Osteocyte (in vitro differentiated cells): ENCODE measurements around the gene ADAMTSL2. TPM values are rescaled to one million over a fixed set of nuclear protein-coding genes. Genes with fewer than 3 reads are reported as not detected.
A peak's percentile ranks its signal among the peaks of the same experiment; 100 is the strongest.

Experiments used
- DNase-seq: peaks from one replicate; pipeline ENCODE4 v3.0.0; 2021; ENCODE audit warnings: mixed read lengths; ENCODE audit not compliant: unreplicated experiment; ENCODE audit errors: extremely low spot score
- H3K27ac Mint-ChIP-seq: one replicate; pipeline ENCODE4 v1.8.0; 2021; ENCODE audit warnings: mild to moderate bottlenecking, mixed read lengths; ENCODE audit not compliant: unreplicated experiment
- H3K27me3 Mint-ChIP-seq: one replicate; pipeline ENCODE4 v1.8.0; 2021; ENCODE audit warnings: mixed read lengths; ENCODE audit not compliant: unreplicated experiment
- H3K36me3 Mint-ChIP-seq: one replicate; pipeline ENCODE4 v1.8.0; 2021; ENCODE audit warnings: mixed read lengths; ENCODE audit not compliant: unreplicated experiment
- H3K4me1 Mint-ChIP-seq: one replicate; pipeline ENCODE4 v1.8.0; 2021; ENCODE audit warnings: mixed read lengths; ENCODE audit not compliant: unreplicated experiment
- H3K4me3 Mint-ChIP-seq: one replicate; pipeline ENCODE4 v1.8.0; 2021; ENCODE audit warnings: mild to moderate bottlenecking, moderate library complexity, mixed read lengths; ENCODE audit not compliant: unreplicated experiment
- H3K9me3 Mint-ChIP-seq: one replicate; pipeline ENCODE4 v1.8.0; 2021; ENCODE audit warnings: mixed read lengths; ENCODE audit not compliant: unreplicated experiment
- CTCF ChIP-seq: fragments of 200-600 bp; sonication (generic); IDR thresholded peaks from 2 replicates; pipeline ENCODE4 v1.5.0; 2021; ENCODE audit warnings: antibody characterized with exemption, mild to moderate bottlenecking, moderate library complexity
- total RNA-seq: library from RNA; stranded (reverse); gene quantifications from 2 replicates; pipeline ENCODE4 v1.2.1, GENCODE V29; 2021

ADAMTSL2 gene
- total RNA-seq, 1 donor from 2014 or later = 0.11 TPM

GRCh38 chr9:133558191-133559126 is 24.0 kb downstream of the ADAMTSL2 start:
- H3K4me3 Mint-ChIP-seq = peak overlapping the region; percentile 5
- H3K36me3 Mint-ChIP-seq = no peaks in the 10 kb centered on the region
- no peak for DNase-seq
- no peaks in the 10 kb centered on the region for H3K9me3 Mint-ChIP-seq
- no peak for TF ChIP-seq CTCF
- peaks cover 4% of the 10 kb centered on the region for H3K27me3 Mint-ChIP-seq
- H3K4me1 Mint-ChIP-seq = peaks cover 22% of the 10 kb centered on the region
- H3K27ac Mint-ChIP-seq = peak overlapping the region; percentile 73

GRCh38 chr9:133560311-133560710 is 25.8 kb downstream of the ADAMTSL2 start:
- H3K4me3 Mint-ChIP-seq = no peak overlapping the region
- TF ChIP-seq CTCF = no peak
- H3K27me3 Mint-ChIP-seq = peaks cover 6% of the 10 kb centered on the region
- DNase-seq = no peak
- peaks cover 24% of the 10 kb centered on the region for H3K4me1 Mint-ChIP-seq
- no peaks in the 10 kb centered on the region for H3K36me3 Mint-ChIP-seq
- no peak overlapping the region for H3K27ac Mint-ChIP-seq
- H3K9me3 Mint-ChIP-seq = no peaks in the 10 kb centered on the region

- TF ChIP-seq CTCF = no peak
- H3K27ac Mint-ChIP-seq = no peak overlapping the region
- H3K4me1 Mint-ChIP-seq = peaks cover 24% of the 10 kb centered on the region
- no peaks in the 10 kb centered on the region for H3K9me3 Mint-ChIP-seq
- H3K4me3 Mint-ChIP-seq = no peak overlapping the region
- H3K36me3 Mint-ChIP-seq = no peaks in the 10 kb centered on the region
- H3K27me3 Mint-ChIP-seq = peaks cover 6% of the 10 kb centered on the region
- DNase-seq = no peak
Measured at GRCh38 chr9:133560944-133561343, 26.4 kb downstream of the ADAMTSL2 start.

- no peaks in the 10 kb centered on the region for H3K36me3 Mint-ChIP-seq
- H3K27me3 Mint-ChIP-seq = peaks cover 6% of the 10 kb centered on the region
- no peak overlapping the region for H3K4me3 Mint-ChIP-seq
- H3K4me1 Mint-ChIP-seq = peaks cover 24% of the 10 kb centered on the region
- no peak for TF ChIP-seq CTCF
- no peaks in the 10 kb centered on the region for H3K9me3 Mint-ChIP-seq
- DNase-seq = no peak
- no peak overlapping the region for H3K27ac Mint-ChIP-seq
Measured at GRCh38 chr9:133561976-133562554, 27.6 kb downstream of the ADAMTSL2 start.

- no peak overlapping the region for H3K27ac Mint-ChIP-seq
- H3K4me3 Mint-ChIP-seq = no peak overlapping the region
- no peaks in the 10 kb centered on the region for H3K9me3 Mint-ChIP-seq
- peaks cover 6% of the 10 kb centered on the region for H3K27me3 Mint-ChIP-seq
- peaks cover 22% of the 10 kb centered on the region for H3K4me1 Mint-ChIP-seq
- TF ChIP-seq CTCF = no peak
- no peaks in the 10 kb centered on the region for H3K36me3 Mint-ChIP-seq
- no peak for DNase-seq
Measured at GRCh38 chr9:133562611-133563290, 28.2 kb downstream of the ADAMTSL2 start.
